OCI-LY1 (cell line): Measurements from ENCODE around the gene INSM1.

ENCODE experiments used
- EZH2 ChIP-seq: fragments of 200-600 bp; sonication (generic), shearing (Covaris generic); IDR thresholded peaks from 2 replicates; pipeline ENCODE4 v1.8.0; 2017; ENCODE audit warnings: borderline replicate concordance, mixed run types, mild to moderate bottlenecking, antibody characterized with exemption, low read length, moderate library complexity, mixed read lengths
- TF ChIP-seq, protein P1 (sequence below): fragments of 200-600 bp; sonication (generic), shearing (Covaris generic); IDR thresholded peaks from 2 replicates; pipeline ENCODE4 v1.5.1; 2017; ENCODE audit warnings: mild to moderate bottlenecking, antibody characterized with exemption, low read length, moderate library complexity, mixed read lengths

DNA sequence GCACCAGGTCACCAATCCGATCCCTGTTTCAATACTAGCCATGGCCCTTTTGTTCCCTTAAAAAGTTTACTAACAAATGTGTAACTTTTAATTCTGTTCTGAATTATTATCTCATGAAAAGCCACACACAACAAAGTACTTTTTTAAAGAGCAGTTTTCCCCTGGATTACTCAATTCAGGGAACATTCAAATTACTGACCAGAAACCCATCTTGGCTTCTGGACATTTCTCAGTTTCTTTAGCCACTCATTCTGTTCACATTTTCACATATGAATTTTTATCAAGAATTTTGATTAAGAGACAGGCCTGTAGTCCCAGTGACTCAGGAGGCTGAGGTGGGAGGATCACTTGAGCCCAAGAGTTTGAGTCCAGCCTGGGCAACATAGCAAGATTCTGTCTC is 47.4 kb downstream of the INSM1 start:
- no peak for TF ChIP-seq EZH2
- TF ChIP-seq, protein P1, sequence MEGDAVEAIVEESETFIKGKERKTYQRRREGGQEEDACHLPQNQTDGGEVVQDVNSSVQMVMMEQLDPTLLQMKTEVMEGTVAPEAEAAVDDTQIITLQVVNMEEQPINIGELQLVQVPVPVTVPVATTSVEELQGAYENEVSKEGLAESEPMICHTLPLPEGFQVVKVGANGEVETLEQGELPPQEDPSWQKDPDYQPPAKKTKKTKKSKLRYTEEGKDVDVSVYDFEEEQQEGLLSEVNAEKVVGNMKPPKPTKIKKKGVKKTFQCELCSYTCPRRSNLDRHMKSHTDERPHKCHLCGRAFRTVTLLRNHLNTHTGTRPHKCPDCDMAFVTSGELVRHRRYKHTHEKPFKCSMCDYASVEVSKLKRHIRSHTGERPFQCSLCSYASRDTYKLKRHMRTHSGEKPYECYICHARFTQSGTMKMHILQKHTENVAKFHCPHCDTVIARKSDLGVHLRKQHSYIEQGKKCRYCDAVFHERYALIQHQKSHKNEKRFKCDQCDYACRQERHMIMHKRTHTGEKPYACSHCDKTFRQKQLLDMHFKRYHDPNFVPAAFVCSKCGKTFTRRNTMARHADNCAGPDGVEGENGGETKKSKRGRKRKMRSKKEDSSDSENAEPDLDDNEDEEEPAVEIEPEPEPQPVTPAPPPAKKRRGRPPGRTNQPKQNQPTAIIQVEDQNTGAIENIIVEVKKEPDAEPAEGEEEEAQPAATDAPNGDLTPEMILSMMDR, result no peak
